C4-2B (cell line): ENCODE measurements around the gene ARHGAP36.

Experiments used
- CTCF ChIP-seq: fragments of 450-650 bp; conservative IDR thresholded peaks from 2 replicates; pipeline ENCODE4 v1.5.1; 2017; ENCODE audit warnings: mild to moderate bottlenecking
- ZFX ChIP-seq: fragments of 450-650 bp; IDR thresholded peaks from 2 replicates; pipeline ENCODE4 v1.6.1; 2017

GRCh38 chrX:131025336-131025735 lies 32.8 kb upstream of the ARHGAP36 start:
- TF ChIP-seq CTCF (no peak), ZFX (no peak)
